Naive thymus-derived CD4-positive, alpha-beta T cell (primary cell): ENCODE data around the gene PHF2. TPM values are rescaled to one million over a fixed set of nuclear protein-coding genes. Genes with fewer than 3 reads are reported as not detected.
A peak's percentile ranks its signal among the peaks of the same experiment; 100 is the strongest.

Experiments used
- ATAC-seq: fragments of 150-1000 bp; cut with Tn5 transposase; 2 replicates; pipeline ENCODE4 v1.10.0; 2021; ENCODE audit warnings: mild to moderate bottlenecking, moderate library complexity
- CTCF ChIA-PET: fragments of 350-600 bp; sonication (Branson Sonifier 250); formaldehyde crosslinking; loops from one replicate; lab custom pipeline; 2021; ENCODE audit warnings: antibody characterized with exemption; lab: Charles Lee
- POLR2A ChIA-PET: fragments of 350-600 bp; sonication (Branson Sonifier 250); formaldehyde crosslinking; loops from one replicate; lab custom pipeline; 2021; ENCODE audit warnings: antibody characterized with exemption, inconsistent platforms; lab: Charles Lee
- DNase-seq, 9 donors: peaks; one replicate each; pipeline versions ENCODE4 v3.0.0 to v3.0.0-alpha.2; 2020 to 2022; ENCODE audit warnings: mixed read lengths in 1 of 9
- H3K27ac ChIP-seq: one replicate; pipeline ENCODE4 v1.7.0; 2013; ENCODE audit warnings: mild to moderate bottlenecking, low read depth, low read length, moderate library complexity
- H3K27me3 ChIP-seq, 2 donors: one replicate each; pipeline ENCODE4 v1.7.0; 2013; ENCODE audit warnings: low read length in 2 of 2, mild to moderate bottlenecking in 2 of 2, moderate library complexity in 2 of 2; ENCODE audit not compliant: control insufficient read depth in 2 of 2, insufficient read depth in 2 of 2
- H3K36me3 ChIP-seq, 3 experiments: 1 replicate in 2 of 3; 2 replicates in 1 of 3; pipeline ENCODE4 v1.7.0; 2013; ENCODE audit warnings: low read length in 3 of 3, mild to moderate bottlenecking in 3 of 3, moderate library complexity in 1 of 3; ENCODE audit not compliant: insufficient read depth in 3 of 3, control insufficient read depth in 2 of 3
- H3K4me1 ChIP-seq, 2 donors: one replicate each; pipeline ENCODE4 v1.7.0; 2013; ENCODE audit warnings: low read length in 2 of 2, mild to moderate bottlenecking in 2 of 2, moderate library complexity in 1 of 2; ENCODE audit not compliant: control insufficient read depth in 2 of 2, insufficient read depth in 2 of 2
- H3K4me3 ChIP-seq: 2 replicates; pipeline ENCODE4 v1.7.0; 2013; ENCODE audit warnings: mild to moderate bottlenecking, low read length
- H3K9me3 ChIP-seq, 3 experiments: 1 replicate in 2 of 3; 2 replicates in 1 of 3; pipeline ENCODE4 v1.7.0; 2013; ENCODE audit warnings: low read length in 3 of 3; ENCODE audit not compliant: control insufficient read depth in 2 of 3
- H3K27ac Mint-ChIP-seq, 9 donors: one replicate each; pipeline ENCODE4 v1.8.0; 2020 to 2022; ENCODE audit warnings: mixed read lengths in 9 of 9, mild to moderate bottlenecking in 8 of 9, moderate library complexity in 5 of 9, inconsistent platforms in 2 of 9
- H3K27me3 Mint-ChIP-seq, 5 donors: one replicate each; pipeline ENCODE4 v1.8.0; 2021 to 2022; ENCODE audit warnings: mixed read lengths in 5 of 5, mild to moderate bottlenecking in 1 of 5
- H3K36me3 Mint-ChIP-seq, 5 donors: one replicate each; pipeline ENCODE4 v1.8.0; 2020 to 2022; ENCODE audit warnings: mixed read lengths in 5 of 5, mild to moderate bottlenecking in 3 of 5, inconsistent platforms in 1 of 5
- H3K4me1 Mint-ChIP-seq, 7 donors: one replicate each; pipeline ENCODE4 v1.8.0; 2020 to 2022; ENCODE audit warnings: mixed read lengths in 7 of 7, mild to moderate bottlenecking in 3 of 7, inconsistent platforms in 1 of 7
- H3K4me3 Mint-ChIP-seq, 10 donors: one replicate each; pipeline ENCODE4 v1.8.0; 2020 to 2022; ENCODE audit warnings: mild to moderate bottlenecking in 10 of 10, mixed read lengths in 10 of 10, moderate library complexity in 6 of 10, inconsistent platforms in 2 of 10
- H3K9me3 Mint-ChIP-seq, 11 donors: one replicate each; pipeline ENCODE4 v1.8.0; 2020 to 2022; ENCODE audit warnings: mixed read lengths in 11 of 11, mild to moderate bottlenecking in 4 of 11, inconsistent platforms in 1 of 11, moderate library complexity in 1 of 11
- intact Hi-C, 2 donors: fragments of 100-400 bp; cut with micrococcal nuclease; formaldehyde crosslinking; loops; one replicate each; pipeline ENCODE4 v1.15.1; 2023
- polyA plus RNA-seq, 2 donors: library from polyadenylated mRNA; unstranded; fragments of 300-500 nt; fragmentation: Illumina TruSeq; gene quantifications; one replicate each; pipeline ENCODE4 v1.2.3, GENCODE V29; 2021
- total RNA-seq, 6 experiments: library from RNA in 5 of 6; stranded (reverse) in 5 of 6; gene quantifications; 1 replicate in 5 of 6; 2 replicates in 1 of 6; pipeline ENCODE4 v1.2.3 and lab custom pipeline; 2021 to 2026

The PHF2 gene
- total and polyA plus RNA-seq, 7 experiments from 2014 or later: 1.0 to 39.3 (median 28.6) TPM

GRCh38 chr9:93614830-93615468 is 38.6 kb downstream of the PHF2 start:
- peaks cover 0 to 9% (median 4%) of the 10 kb centered on the region in 3 experiments for H3K9me3 ChIP-seq

DNA sequence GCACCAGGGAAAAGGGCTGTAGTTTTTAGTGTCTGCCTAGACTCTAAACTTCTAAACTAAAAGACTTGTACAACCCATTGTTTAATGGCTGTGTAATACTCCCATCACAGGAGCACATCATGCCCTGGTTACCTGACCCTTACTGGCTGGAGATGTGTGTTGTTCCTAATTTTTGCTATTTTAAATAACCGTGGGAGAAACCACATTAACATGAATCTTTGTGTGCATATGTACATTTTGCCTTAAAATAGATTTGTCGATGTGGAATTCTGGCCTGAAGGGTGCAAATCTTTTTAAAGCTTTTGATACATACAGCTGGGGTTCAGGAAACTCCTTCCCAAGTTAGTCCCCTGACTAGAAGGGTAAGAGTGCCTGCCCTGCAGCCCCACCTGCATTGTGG is 39.7 kb downstream of the PHF2 start:
- ChIA-PET CTCF (interaction anchor here (0.7 kb wide), 1 partner anchor 383 kb away, joined by 3 read pairs; no protein-coding TSS in a partner anchor), POLR2A (no interaction called here)
- Histone ChIP-seq H3K4me3 (no peak overlapping the region), H3K9me3 (no peaks in the 10 kb centered on the region), H3K36me3 (no peaks in the 10 kb centered on the region), H3K27me3 (no peaks in the 10 kb centered on the region), H3K27ac (no peak overlapping the region), H3K4me1 (peaks cover 0 to 4% of the 10 kb centered on the region in 2 donors)
- Mint-ChIP-seq H3K27me3 (no peaks in the 10 kb centered on the region), H3K4me3 (no peak overlapping the region), H3K36me3 (peaks cover 0 to 11% (median 7%) of the 10 kb centered on the region in 5 donors), H3K9me3 (peaks cover 0 to 4% (median 0%) of the 10 kb centered on the region in 11 donors), H3K27ac (no peak overlapping the region), H3K4me1 (peaks cover 11 to 40% (median 26%) of the 10 kb centered on the region in 7 donors)
- DNase-seq (no peak), ATAC-seq (no peak)
- intact Hi-C loops: no loop called here

More at GRCh38 chr9:93614830-93615468, 38.6 kb downstream of the PHF2 start:
- DNase-seq (no peak), ATAC-seq (no peak)
- Mint-ChIP-seq H3K4me3 (no peak overlapping the region), H3K9me3 (peaks cover 3 to 14% (median 6%) of the 10 kb centered on the region in 11 donors), H3K4me1 (peaks cover 11 to 38% (median 29%) of the 10 kb centered on the region in 7 donors), H3K27me3 (no peaks in the 10 kb centered on the region), H3K36me3 (peaks cover 5 to 19% (median 15%) of the 10 kb centered on the region in 5 donors), H3K27ac (no peak overlapping the region)
- intact Hi-C loops: no loop called here
- Histone ChIP-seq H3K4me1 (peaks cover 0 to 4% of the 10 kb centered on the region in 2 donors), H3K27ac (no peak overlapping the region), H3K36me3 (no peaks in the 10 kb centered on the region), H3K4me3 (no peak overlapping the region), H3K27me3 (no peaks in the 10 kb centered on the region)
- ChIA-PET CTCF (no interaction called here), POLR2A (no interaction called here)

GRCh38 chr9:93617273-93617672 is 40.9 kb downstream of the PHF2 start:
- no peaks in the 10 kb centered on the region for H3K27me3 ChIP-seq
- CTCF ChIA-PET: no interaction called here
- peaks cover 6 to 33% (median 23%) of the 10 kb centered on the region in 7 donors for H3K4me1 Mint-ChIP-seq

GRCh38 chr9:93619272-93619775 is 42.9 kb downstream of the PHF2 start:
- POLR2A ChIA-PET: no interaction called here
- intact Hi-C loops: no loop called here
- no peaks in the 10 kb centered on the region for H3K4me1 ChIP-seq
- CTCF ChIA-PET: no interaction called here
- no peak overlapping the region for H3K27ac Mint-ChIP-seq
- no peak overlapping the region for H3K4me3 Mint-ChIP-seq
- no peaks in the 10 kb centered on the region for H3K27me3 Mint-ChIP-seq
- H3K36me3 Mint-ChIP-seq: peaks cover 0 to 6% (median 5%) of the 10 kb centered on the region in 5 donors
- no peaks in the 10 kb centered on the region for H3K36me3 ChIP-seq
- DNase-seq (no peak), ATAC-seq (no peak)
- H3K4me1 Mint-ChIP-seq: peaks cover 0 to 33% (median 26%) of the 10 kb centered on the region in 7 donors
- H3K9me3 ChIP-seq: peaks cover 0 to 3% (median 0%) of the 10 kb centered on the region in 3 experiments
- H3K9me3 Mint-ChIP-seq: no peaks in the 10 kb centered on the region
- H3K4me3 ChIP-seq: no peak overlapping the region
- no peak overlapping the region for H3K27ac ChIP-seq
- no peaks in the 10 kb centered on the region for H3K27me3 ChIP-seq

More at GRCh38 chr9:93617273-93617672, 40.9 kb downstream of the PHF2 start:
- DNase-seq (no peak), ATAC-seq (no peak)
- Histone ChIP-seq H3K27ac (no peak overlapping the region), H3K4me3 (no peak overlapping the region), H3K36me3 (no peaks in the 10 kb centered on the region), H3K9me3 (no peaks in the 10 kb centered on the region), H3K4me1 (peaks cover 0 to 4% of the 10 kb centered on the region in 2 donors)
- Mint-ChIP-seq H3K27me3 (no peaks in the 10 kb centered on the region), H3K36me3 (peaks cover 0 to 6% (median 1%) of the 10 kb centered on the region in 5 donors), H3K4me3 (no peak overlapping the region), H3K9me3 (no peaks in the 10 kb centered on the region), H3K27ac (peak overlapping the region in 1 of 9 donors; percentile 7)
- intact Hi-C loops: no loop called here
- POLR2A ChIA-PET: no interaction called here

DNA sequence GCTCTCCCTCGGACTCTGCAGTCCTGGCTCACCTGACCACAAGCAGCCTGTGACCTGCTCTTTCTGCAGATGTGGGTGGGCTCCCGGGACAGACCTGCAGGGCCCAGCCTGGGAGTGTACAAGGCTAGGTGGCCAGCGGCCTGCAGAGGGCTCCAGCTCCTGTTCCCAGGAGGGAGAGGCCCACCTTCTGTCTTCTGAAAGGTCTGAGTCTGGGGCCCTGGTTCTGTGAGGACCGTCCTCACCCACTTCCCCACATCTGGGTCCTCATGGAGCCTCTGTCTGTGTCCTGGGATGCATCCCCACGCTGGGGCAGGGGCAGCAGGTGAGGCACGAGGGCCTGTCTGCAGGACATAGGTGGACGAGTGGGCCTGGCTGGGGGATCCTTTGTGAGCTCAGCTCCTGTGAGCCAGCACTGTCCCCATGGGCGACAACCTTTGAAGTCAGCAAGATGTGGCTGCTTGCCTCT is 43.7 kb downstream of the PHF2 start:
- Histone ChIP-seq H3K27ac (no peak overlapping the region), H3K9me3 (peaks cover 0 to 6% (median 0%) of the 10 kb centered on the region in 3 experiments), H3K4me1 (no peaks in the 10 kb centered on the region), H3K36me3 (no peaks in the 10 kb centered on the region), H3K4me3 (no peak overlapping the region), H3K27me3 (no peaks in the 10 kb centered on the region)
- H3K9me3 Mint-ChIP-seq: no peaks in the 10 kb centered on the region
- ATAC-seq (no peak), DNase-seq (no peak)
- CTCF ChIA-PET: no interaction called here
- POLR2A ChIA-PET: no interaction called here
- peaks cover 0 to 33% (median 26%) of the 10 kb centered on the region in 7 donors for H3K4me1 Mint-ChIP-seq
- no peaks in the 10 kb centered on the region for H3K27me3 Mint-ChIP-seq
- no peak overlapping the region for H3K27ac Mint-ChIP-seq
- intact Hi-C loops: no loop called here
- H3K4me3 Mint-ChIP-seq: no peak overlapping the region
- H3K36me3 Mint-ChIP-seq: peaks cover 0 to 6% (median 5%) of the 10 kb centered on the region in 5 donors

DNA sequence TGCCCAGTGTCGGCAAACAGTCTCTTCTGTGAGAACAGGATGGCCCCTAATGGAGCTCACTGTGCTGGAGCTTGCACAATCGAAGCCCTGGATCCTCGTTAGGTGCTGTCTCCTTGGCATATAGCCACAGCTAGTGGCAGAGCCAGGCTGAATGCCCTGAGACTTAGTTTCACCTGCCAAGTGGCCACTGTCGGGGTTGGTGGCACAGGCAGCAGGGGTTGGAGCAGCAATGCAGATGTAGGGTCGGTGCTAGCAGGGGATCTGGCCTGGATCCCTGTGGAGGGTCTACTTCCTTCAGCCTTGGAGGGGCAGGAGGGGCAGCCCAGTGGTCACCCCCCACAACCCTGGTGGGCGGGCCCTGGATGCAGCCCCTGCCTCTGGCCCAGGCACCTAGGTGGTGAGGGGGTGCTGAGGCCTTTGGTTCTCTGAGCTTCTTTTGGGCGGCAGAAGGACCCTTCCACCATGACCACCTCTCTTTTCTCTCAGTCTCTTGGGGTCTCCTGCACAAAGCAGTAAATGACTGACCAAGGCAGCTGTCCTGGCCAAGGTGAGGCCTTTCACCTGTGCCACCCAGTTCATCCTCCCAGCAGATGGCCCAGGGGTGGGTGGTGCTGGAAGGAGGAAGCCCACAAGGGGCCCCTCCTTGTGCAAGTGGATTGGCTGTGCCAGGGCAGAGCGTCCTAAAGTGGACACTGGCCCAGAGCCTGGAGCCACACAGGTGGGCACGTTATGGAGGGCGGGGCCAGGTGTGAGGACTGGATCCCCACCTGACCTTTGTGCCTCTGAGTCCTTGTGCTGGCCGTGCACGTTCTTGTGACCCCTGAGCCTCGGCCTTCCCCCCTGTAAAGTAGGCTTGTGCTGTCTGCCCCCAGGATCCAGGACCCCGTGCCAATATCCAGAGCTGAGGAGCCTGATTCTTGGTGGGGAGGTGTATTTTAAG is 44.8 kb downstream of the PHF2 start:
- no peaks in the 10 kb centered on the region for H3K4me1 ChIP-seq
- CTCF ChIA-PET: no interaction called here
- H3K9me3 Mint-ChIP-seq: peaks cover 0 to 2% (median 0%) of the 10 kb centered on the region in 11 donors
- H3K4me1 Mint-ChIP-seq: peaks cover 0 to 33% (median 21%) of the 10 kb centered on the region in 7 donors
- ATAC-seq: no peak
- no peaks in the 10 kb centered on the region for H3K27me3 Mint-ChIP-seq
- no peak overlapping the region for H3K27ac Mint-ChIP-seq
- H3K36me3 Mint-ChIP-seq: peaks cover 0 to 9% (median 7%) of the 10 kb centered on the region in 5 donors
- DNase-seq: no peak
- no peak overlapping the region for H3K4me3 ChIP-seq
- intact Hi-C loops: no loop called here
- POLR2A ChIA-PET: no interaction called here
- H3K4me3 Mint-ChIP-seq: no peak overlapping the region
- H3K36me3 ChIP-seq: no peaks in the 10 kb centered on the region
- H3K27me3 ChIP-seq: no peaks in the 10 kb centered on the region
- peaks cover 0 to 6% (median 0%) of the 10 kb centered on the region in 3 experiments for H3K9me3 ChIP-seq
- no peak overlapping the region for H3K27ac ChIP-seq
